Measurements from ENCODE around the gene KCNIP4. TPM values are rescaled to one million over a fixed set of nuclear protein-coding genes. Genes with fewer than 3 reads are reported as not detected.

Gene KCNIP4
- total and polyA plus RNA-seq, 2 experiments from 2014 or later = 0.69 to 1.00 TPM

DNA sequence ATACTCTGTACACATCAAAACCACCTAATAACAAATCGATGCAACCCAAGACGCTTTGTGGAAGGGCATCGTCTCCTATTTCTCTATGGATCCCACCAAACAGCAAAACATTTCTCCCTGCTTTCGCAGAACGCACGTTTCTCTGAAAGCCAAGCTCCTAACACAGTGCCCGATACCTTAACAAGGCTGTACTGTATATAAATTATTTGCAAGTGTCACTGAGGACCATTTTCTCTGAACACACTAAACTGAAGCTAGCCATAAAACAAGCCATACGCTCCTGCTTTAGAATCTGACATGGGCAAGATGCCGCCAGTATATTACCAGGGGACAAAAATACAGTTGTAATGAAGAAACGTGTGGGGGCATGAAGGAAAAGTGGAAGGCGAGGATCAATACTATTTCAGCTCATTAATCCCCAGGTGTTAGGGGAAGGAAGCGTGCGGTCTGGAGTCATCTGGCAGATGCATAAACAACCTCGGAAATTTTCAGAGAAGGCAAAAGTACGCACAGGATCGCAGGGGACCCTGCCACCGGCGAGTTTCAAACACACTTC is 703 bp downstream of the KCNIP4 start:
- H3K27me3 ChIP-seq = peaks cover 53% of the 10 kb centered on the region
- H3K4me2 ChIP-seq = peak overlapping the region; percentile 96
- no peak overlapping the region for H3K4me3 ChIP-seq

DNA sequence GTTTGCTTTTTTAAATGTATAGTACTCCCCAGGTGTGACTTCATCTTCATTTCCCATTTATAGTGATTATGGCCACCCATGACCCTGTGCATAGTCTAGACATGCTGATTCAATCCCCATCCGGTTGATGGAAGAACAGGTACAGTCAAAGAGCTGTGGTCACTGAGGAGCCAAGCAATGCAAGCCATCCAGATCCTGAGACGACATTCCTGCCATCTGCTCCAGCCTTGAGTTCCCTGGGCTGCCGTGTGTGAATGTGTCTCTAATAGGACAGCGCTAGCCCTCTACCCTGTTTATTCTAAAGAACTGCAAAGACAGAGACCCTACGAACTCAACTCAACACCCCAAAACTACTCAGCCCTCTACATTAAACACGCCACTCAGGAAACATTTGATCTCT is 1.7 kb downstream of the KCNIP4 start:
- H3K9me3 ChIP-seq (ENCODE audit: low read depth) = no peaks in the 10 kb centered on the region
- H3K27ac ChIP-seq = no peak overlapping the region
- H3K36me3 ChIP-seq (replicated peaks; ENCODE audit: insufficient read depth, low read depth) = no peaks in the 10 kb centered on the region
- TF ChIP-seq EZH2 (IDR thresholded peaks at IDR 0.05; ENCODE audit: borderline replicate concordance) (no peak), EZH2phosphoT487 (IDR thresholded peaks at IDR 0.05; ENCODE audit: low read depth, severe bottlenecking, unreplicated experiment) (no peak)
- TF ChIP-seq, protein P1, sequence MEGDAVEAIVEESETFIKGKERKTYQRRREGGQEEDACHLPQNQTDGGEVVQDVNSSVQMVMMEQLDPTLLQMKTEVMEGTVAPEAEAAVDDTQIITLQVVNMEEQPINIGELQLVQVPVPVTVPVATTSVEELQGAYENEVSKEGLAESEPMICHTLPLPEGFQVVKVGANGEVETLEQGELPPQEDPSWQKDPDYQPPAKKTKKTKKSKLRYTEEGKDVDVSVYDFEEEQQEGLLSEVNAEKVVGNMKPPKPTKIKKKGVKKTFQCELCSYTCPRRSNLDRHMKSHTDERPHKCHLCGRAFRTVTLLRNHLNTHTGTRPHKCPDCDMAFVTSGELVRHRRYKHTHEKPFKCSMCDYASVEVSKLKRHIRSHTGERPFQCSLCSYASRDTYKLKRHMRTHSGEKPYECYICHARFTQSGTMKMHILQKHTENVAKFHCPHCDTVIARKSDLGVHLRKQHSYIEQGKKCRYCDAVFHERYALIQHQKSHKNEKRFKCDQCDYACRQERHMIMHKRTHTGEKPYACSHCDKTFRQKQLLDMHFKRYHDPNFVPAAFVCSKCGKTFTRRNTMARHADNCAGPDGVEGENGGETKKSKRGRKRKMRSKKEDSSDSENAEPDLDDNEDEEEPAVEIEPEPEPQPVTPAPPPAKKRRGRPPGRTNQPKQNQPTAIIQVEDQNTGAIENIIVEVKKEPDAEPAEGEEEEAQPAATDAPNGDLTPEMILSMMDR (IDR thresholded peaks at IDR 0.05; ENCODE audit: poor library complexity) = no peak
- H3K4me3 ChIP-seq = no peak overlapping the region
- H4K20me1 ChIP-seq (ENCODE audit: insufficient read depth, poor library complexity, severe bottlenecking) = no peaks in the 10 kb centered on the region
- no peak overlapping the region for H2AFZ ChIP-seq
- no peak overlapping the region for H3K4me2 ChIP-seq
- no peaks in the 10 kb centered on the region for H3K9me2 ChIP-seq (replicated peaks; ENCODE audit: insufficient read depth)
- H3K4me1 ChIP-seq (ENCODE audit: insufficient read depth) = no peaks in the 10 kb centered on the region
- H3K27me3 ChIP-seq = peaks cover 53% of the 10 kb centered on the region
- no peak for DNase-seq (ENCODE audit: low spot score)
- no peaks in the 10 kb centered on the region for H3K79me2 ChIP-seq
- 86% methylated on average over 6 of the region's 6 CpGs for WGBS (ENCODE audit: low lambda C conversion rate, missing lambda C conversion rate)

More for the DNA sequence above, 703 bp downstream of the KCNIP4 start:
- H3K9me3 ChIP-seq (ENCODE audit: low read depth) = no peaks in the 10 kb centered on the region
- WGBS (ENCODE audit: low lambda C conversion rate, missing lambda C conversion rate) = 36% methylated on average over 16 of the region's 18 CpGs
- no peaks in the 10 kb centered on the region for H4K20me1 ChIP-seq (ENCODE audit: insufficient read depth, poor library complexity, severe bottlenecking)
- H3K4me1 ChIP-seq (ENCODE audit: insufficient read depth) = no peaks in the 10 kb centered on the region
- no peak overlapping the region for H3K27ac ChIP-seq
- H3K9me2 ChIP-seq (replicated peaks; ENCODE audit: insufficient read depth) = no peaks in the 10 kb centered on the region
- TF ChIP-seq, protein P1 (IDR thresholded peaks at IDR 0.05; ENCODE audit: poor library complexity) = no peak
- TF ChIP-seq EZH2phosphoT487 (IDR thresholded peaks at IDR 0.05; ENCODE audit: low read depth, severe bottlenecking, unreplicated experiment) = no peak
- H3K79me2 ChIP-seq = no peaks in the 10 kb centered on the region
- DNase-seq (ENCODE audit: low spot score) = no peak
- H3K36me3 ChIP-seq (replicated peaks; ENCODE audit: insufficient read depth, low read depth) = no peaks in the 10 kb centered on the region
- peak overlapping the region; percentile 33 for H2AFZ ChIP-seq

DNA sequence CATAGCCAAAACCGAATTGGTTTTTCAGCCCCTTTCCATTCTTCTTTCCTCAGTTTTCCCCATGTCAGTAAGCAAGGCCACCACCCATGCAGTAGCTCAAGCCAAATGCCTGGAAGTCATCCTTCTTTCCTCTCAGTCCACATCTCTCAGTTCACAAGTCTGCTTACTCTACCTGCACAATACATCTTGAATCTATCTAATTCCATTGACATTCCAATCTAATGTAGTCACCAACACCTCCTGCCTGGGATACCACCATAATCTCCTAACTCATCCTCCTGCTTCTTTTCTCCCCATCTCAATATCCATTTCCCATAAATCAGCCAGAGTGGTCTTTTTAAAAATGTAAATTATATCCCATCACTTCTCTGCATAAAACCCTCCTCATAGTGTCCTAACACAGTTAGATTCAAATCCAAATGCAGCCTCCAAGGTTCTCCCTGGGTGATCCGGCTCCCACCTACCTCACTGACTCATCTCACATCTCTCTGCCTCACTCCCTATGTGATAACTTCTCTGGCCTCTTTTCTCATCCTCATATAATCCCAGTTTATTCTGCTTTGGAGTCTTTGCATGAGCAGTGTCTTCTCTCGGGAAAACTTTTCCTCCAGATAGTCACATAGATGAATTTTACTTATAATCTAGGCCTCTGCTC is 26.9 kb downstream of the KCNIP4 start:
- no peak overlapping the region for H3K27ac ChIP-seq

More for the DNA sequence above, 26.9 kb downstream of the KCNIP4 start:
- Histone ChIP-seq H2AFZ (no peak overlapping the region), H3K4me1 (ENCODE audit: insufficient read depth) (no peaks in the 10 kb centered on the region), H4K20me1 (ENCODE audit: insufficient read depth, poor library complexity, severe bottlenecking) (no peaks in the 10 kb centered on the region), H3K4me3 (no peak overlapping the region), H3K79me2 (no peaks in the 10 kb centered on the region), H3K9me2 (replicated peaks; ENCODE audit: insufficient read depth) (no peaks in the 10 kb centered on the region), H3K27me3 (no peaks in the 10 kb centered on the region), H3K4me2 (no peak overlapping the region), H3K36me3 (replicated peaks; ENCODE audit: insufficient read depth, low read depth) (no peaks in the 10 kb centered on the region), H3K9me3 (ENCODE audit: low read depth) (no peaks in the 10 kb centered on the region)
- no peak for DNase-seq (ENCODE audit: low spot score)
- 79% methylated on average over 3 of the region's 3 CpGs for WGBS (ENCODE audit: low lambda C conversion rate, missing lambda C conversion rate)
- TF ChIP-seq, protein P1 (IDR thresholded peaks at IDR 0.05; ENCODE audit: poor library complexity) = no peak
- TF ChIP-seq EZH2phosphoT487 (IDR thresholded peaks at IDR 0.05; ENCODE audit: low read depth, severe bottlenecking, unreplicated experiment) = no peak

Measured in hepatocyte (in vitro differentiated cells).